Hematopoietic multipotent progenitor cell treated with erythropoietin and hydrocortisone succinate and interleukin-3 and kit ligand, for 8 days (in vitro differentiated cells): ENCODE measurements around the gene MAGI2.

Source experiments
- DNase-seq: peaks from one replicate; pipeline ENCODE4 v3.0.0-alpha.2; 2015

Gene MAGI2

GRCh38 chr7:79361214-79361613 lies 92.3 kb downstream of the MAGI2 start:
- no peak for DNase-seq

- DNase-seq: no peak
These were observed 93.6 kb downstream of the MAGI2 start for GRCh38 chr7:79359827-79360226.

- no peak for DNase-seq
These were observed 96.4 kb downstream of the MAGI2 start for GRCh38 chr7:79357101-79357500.

- DNase-seq: no peak
These were observed 99.6 kb downstream of the MAGI2 start for GRCh38 chr7:79353720-79354468.

- DNase-seq: no peak
These were observed 101.1 kb downstream of the MAGI2 start for GRCh38 chr7:79352323-79352722.

GRCh38 chr7:79347351-79347750 lies 106.1 kb downstream of the MAGI2 start:
- no peak for DNase-seq

GRCh38 chr7:79341902-79342301 lies 111.6 kb downstream of the MAGI2 start:
- DNase-seq: no peak

GRCh38 chr7:79340212-79340611 lies 113.3 kb downstream of the MAGI2 start:
- DNase-seq: no peak

GRCh38 chr7:79339208-79339925 lies 114.1 kb downstream of the MAGI2 start:
- no peak for DNase-seq

DNA sequence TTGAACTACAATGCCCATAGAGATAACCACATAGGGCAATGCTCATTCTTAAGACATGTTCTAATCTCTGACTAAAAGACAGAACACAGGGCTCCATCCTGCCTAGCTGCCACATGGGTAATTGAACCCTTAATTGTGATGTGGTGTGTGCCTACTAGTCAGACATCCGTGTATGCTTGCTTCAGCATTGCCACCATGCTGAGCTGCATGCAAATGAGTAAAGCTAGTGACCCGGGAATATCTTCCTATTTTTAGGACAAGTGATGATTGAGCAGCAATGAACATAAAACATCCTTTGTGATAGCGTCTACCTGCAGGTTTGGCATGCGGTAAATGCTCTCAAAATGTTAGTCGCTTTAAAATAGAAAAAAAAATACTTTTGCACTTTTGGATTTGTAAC lies 115.8 kb downstream of the MAGI2 start:
- no peak for DNase-seq

- DNase-seq: no peak
These were observed 118.6 kb downstream of the MAGI2 start for GRCh38 chr7:79334841-79335240.

DNA sequence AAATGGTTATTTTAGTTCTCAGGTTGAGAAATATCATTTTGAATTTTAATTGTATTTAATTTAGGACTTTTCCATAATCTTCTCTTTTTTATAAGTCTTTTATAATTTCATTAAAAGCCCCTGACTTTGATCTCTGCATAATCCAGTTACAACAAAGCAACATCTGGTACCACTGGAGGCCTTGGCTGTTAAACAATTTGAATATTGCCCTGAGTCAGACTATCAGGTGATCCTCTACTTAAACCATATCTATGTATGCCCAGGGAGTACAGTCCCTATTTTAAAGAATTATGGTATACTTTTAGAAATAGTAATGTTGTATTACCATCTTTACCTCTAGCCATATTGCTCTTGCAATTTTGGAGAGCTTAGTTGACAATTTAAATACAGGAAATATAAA lies 119.1 kb downstream of the MAGI2 start:
- no peak for DNase-seq

GRCh38 chr7:79332091-79332490 lies 121.4 kb downstream of the MAGI2 start:
- DNase-seq: no peak

DNA sequence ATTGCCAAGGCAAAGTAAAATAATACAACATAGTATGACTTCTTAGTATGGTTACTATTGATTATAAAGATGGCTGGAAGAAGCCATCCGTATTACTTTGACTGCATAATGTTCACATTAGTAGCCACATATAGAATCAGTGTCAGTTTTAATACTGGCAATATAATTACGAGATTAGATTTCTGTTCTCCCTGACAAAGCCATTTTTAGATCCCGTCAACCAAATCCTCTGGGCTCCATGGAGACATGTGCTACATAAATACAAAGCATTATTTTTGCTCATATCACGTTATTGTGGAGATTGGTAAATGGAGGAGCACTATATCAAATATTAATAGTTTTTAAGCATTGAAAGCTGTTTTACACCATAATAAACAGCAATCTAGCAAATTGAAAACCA lies 124.0 kb downstream of the MAGI2 start:
- no peak for DNase-seq

- no peak for DNase-seq
These were observed 132.6 kb downstream of the MAGI2 start for GRCh38 chr7:79320741-79321473.

DNA sequence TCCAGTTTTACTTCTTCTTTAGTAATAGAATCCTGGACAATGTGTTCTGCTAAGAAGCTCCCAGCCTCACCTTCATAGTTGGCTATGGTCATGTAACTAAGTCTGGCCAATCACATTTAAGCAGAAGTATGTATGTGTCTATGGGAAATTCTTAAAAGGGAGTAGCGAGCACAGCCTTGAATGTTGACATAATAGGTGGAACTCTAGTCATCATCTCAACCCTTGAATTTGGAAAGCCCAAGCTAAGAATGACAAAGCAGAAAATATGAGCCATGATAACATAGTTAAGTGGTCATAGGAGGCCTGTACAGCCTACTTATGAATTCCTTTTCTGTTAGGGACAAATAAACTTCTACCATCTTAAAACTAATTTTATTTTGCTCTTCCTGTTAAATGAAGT lies 134.1 kb downstream of the MAGI2 start:
- DNase-seq: no peak

DNA sequence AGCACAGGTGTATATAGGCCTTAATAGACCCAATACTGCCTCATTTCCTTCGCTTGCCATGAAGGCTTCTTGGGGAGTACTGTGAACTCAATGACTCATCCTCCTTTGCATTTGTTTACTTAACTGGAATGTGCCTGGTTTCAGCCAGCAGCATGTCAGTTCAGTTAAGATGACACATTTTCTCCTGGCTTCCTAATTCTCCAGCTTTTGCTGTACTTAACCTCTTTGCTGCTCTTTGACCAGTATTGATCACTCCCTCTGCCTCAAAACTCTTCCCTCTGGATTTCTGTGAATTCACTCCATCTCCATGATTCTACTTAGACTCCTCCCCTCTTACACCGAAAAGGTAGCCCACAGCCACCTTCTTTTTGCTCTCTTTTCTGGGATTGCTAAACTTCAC lies 135.7 kb downstream of the MAGI2 start:
- no peak for DNase-seq

DNA sequence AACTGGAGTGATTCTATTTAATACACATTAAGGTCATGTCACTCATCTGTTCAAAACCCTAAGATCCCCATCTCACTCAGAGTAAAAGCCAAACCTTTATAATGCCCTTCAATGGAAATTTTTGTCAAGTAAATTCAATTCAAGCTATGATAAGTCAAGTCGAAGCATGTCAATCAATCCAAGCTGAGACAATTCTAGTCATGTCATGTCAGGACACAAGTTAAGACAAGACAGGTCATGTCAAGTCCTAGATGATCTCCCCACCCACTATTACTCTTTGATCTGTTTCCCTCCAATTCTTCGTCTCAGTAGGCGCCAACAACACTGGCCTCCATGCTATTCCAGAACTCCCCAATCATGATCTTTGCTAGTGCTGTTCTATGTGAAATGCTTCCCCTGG lies 141.4 kb downstream of the MAGI2 start:
- no peak for DNase-seq

DNA sequence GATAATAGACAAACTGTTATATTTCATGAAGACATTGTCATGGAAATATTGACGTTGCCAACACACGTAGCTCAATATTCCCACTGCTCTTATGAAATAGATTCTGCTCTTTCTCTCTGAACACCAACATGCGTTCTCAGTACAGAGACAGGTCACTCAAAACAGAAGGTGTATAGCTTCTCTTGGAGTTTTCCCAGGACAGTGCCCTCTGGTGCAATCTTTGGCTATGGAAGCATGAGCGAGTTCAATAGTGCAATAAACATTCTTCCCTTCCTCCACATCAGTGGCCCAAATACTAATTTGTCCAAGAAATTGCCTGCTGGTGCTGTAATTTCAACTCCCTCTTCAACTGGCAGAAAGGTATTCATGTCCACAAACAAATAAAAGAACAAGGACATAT lies 145.3 kb downstream of the MAGI2 start:
- DNase-seq: no peak

DNA sequence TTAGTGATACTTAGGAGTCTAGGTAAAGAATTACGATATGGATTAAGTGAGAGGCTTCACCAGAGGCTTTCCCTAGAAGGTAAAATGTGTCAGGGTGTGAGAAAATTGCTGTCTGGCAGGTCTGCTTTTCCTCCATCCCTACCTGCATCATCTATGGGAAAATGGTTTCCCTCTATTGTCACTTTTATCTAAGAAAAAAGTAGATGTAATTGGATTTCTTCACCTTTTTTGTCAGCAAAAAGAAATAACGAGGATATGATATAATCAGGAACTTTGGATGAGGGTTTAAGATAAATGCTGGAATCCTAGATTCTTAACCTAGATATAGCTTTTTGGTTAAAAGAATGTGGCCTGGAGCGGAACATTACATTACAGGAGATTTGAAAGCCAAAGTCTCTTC lies 146.1 kb downstream of the MAGI2 start:
- DNase-seq: no peak

DNA sequence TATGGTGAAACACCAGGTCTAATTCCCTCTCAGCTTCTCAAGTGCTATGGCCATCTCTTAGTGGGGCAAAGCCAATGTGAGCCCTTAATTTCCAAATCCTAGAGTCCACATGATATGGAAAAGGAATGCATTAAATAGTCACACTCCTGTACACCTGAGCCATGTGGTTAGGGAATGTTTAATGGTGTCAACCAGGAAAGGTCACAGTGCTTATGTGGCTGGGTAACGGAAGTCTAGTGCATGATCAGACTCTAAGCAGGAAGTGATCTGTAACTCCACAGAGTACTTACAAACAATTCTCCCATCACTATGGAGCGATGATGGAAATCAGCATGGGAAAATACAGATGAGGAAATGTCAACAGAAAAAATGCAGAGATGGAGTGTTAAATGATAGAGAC lies 148.8 kb downstream of the MAGI2 start:
- DNase-seq: no peak

- no peak for DNase-seq
These were observed 151.2 kb downstream of the MAGI2 start for GRCh38 chr7:79302293-79302692.

DNA sequence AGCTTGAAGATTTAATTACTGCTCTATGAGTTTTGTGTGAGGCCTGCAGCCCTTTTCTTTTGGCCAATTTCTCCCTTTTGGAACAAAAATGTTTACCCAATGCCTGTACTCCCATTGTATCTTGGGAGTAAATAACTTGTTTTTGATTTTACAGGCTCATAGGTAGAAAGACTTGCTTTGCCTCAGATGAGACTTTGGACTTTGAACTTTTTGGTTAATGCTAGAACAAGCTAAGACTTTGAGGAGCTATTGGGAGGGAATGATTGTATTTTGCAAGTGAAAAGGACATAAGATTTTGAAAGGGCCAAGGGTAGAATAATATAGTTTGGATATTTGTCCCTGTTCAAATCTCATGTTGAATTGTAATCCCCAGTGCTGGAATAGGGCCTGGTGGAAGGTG lies 152.0 kb downstream of the MAGI2 start:
- DNase-seq: no peak

DNA sequence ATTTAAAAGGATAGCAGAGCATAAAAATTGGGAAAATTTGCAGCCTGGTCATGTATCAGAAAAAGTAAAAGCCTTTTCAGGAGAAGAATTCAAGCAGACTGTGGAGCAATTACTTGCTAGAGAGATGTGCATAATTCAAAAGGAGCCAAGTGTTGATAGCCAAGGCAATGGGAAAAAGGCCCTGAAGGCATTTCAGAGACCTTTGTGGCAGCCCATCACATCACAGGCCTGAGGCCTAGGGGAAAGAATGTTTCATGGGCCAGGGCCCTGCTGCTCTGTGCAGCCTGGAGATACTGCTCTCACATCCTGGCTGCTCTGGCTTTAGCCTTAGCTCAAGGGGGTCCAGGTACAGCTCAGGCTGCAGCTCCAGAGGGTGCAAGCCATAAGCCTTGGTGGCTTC lies 152.9 kb downstream of the MAGI2 start:
- DNase-seq: no peak
